GM19324 (cell line): ENCODE results near the gene MTSS2.

Experiments
- ATAC-seq: cut with Tn5 transposase; IDR thresholded peaks from one replicate; pipeline ENCODE4 v1.9.1; 2021; ENCODE audit warnings: mild to moderate bottlenecking, moderate library complexity; ENCODE audit not compliant: unreplicated experiment, low FRiP score

Gene MTSS2, protein sequence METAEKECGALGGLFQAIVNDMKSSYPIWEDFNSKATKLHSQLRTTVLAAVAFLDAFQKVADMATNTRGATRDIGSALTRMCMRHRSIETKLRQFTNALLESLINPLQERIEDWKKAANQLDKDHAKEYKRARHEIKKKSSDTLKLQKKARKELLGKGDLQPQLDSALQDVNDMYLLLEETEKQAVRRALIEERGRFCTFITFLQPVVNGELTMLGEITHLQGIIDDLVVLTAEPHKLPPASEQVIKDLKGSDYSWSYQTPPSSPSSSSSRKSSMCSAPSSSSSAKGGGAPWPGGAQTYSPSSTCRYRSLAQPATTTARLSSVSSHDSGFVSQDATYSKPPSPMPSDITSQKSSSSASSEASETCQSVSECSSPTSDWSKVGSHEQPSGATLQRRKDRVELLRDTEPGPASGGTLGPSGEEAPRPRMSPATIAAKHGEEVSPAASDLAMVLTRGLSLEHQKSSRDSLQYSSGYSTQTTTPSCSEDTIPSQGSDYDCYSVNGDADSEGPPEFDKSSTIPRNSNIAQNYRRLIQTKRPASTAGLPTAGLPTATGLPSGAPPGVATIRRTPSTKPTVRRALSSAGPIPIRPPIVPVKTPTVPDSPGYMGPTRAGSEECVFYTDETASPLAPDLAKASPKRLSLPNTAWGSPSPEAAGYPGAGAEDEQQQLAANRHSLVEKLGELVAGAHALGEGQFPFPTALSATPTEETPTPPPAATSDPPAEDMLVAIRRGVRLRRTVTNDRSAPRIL

DNA sequence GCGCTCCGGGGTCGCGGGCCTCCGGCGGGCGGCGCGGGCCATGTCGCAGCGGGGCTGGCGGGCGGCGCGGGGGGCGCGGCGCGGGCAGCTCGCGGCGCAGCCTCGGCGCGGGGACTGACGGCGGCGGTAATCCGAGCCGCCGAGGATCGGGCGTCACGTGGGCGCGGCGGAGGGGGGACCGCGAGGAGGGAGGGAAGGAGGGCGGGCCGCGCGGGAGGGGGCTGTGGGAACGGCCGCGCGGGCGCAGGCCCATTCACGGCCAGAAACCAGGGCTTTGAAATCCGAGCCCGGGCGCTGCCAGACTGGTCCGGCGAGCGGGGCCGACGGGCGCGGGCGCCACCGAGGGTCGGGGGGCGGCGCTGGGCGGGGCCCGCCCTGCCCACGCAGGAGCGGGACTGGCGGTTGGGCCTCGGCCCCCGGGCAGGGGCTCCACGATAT lies at the start of gene MTSS2:
MTSS2 (minus strand) TSS at position 116 of the 438 bp plus-strand sequence. CDS start 262 bp downstream, outside the sequence.
- no peak for ATAC-seq

DNA sequence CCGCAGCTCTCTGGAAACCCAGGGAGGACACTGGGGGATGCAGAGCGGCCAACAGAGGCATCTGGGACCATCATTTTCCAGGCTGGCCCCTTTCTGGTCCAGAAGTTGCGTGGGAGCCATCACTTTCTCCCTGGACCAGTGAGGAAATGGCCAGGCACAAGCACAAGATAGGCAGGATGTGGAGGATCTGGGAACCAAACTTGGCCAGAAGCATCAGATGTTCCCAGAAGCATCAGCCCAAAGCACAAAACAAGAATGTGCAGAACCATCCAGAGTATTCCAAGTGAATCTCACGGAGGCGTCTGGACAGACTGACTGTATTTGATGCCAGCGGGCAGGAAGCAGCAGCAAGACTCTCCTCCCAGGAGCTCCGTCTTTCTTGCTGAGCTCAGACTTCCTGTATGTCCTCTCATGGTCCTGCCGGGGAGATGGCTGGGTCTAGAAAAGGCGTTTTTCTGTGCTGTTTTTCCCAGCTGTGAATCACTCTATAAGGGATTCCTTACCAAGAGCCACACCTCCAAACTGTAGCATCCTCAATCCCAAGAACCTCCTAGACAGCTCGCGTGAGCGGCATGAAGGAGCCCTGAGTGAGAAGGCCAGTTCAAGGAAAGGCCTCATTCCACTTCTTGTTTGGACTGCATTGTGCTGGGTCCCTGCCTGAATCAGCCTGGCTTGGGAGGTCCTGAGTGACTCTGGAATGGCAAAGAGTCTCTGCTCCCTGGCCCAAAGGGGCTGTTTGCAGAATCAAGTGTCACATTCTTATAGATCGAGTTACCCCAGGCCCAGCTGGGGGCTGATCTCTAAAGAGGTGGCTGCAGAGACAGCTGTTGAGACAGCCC lies 49.5 kb upstream of the MTSS2 start:
- ATAC-seq: no peak

DNA sequence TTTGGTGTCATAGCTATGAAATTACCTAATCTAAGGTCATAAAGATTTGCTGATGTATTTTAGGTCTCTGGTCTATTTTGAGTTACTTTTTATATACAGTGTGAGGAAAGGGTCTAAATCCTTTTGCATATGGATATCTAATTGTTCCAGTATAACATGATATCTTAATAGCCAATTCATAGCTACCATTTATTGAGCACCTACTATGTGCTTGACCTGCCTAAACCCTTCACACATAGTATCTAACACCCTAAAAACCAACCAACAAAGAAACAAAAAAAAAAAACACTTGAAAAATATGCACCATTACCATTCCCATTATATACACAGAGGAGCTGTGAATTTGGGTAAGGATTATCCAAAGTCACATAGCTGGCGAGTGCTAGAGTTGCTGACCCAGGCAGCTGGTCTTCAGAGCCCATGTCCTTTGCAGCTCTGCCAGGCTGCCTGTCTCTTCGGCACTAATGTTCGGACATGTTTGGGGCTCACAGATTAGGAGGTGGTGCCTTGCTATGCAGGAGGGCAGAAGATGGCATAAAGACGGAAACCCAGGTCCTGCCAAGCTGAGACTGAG lies 48.8 kb upstream of the MTSS2 start:
- no peak for ATAC-seq

DNA sequence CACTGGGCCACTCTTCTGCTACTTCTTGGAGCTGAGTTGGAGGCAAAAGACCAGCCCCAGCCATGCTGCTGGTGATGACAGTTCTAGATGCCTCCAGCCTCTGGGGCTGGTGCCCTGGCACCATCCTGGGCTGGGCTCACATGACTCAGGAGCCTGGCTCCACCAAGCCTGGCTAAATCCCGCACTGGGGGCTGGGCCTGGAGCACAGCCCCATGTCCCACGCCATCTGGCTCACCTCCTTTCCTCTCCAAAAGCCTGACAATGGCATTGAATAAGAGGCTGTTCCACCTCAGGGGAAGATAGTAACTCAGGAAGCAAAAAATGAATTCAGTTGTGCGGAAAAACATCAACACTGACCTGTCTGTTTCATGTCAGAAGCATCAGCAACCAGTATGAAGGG lies 45.1 kb upstream of the MTSS2 start:
- ATAC-seq: no peak

DNA sequence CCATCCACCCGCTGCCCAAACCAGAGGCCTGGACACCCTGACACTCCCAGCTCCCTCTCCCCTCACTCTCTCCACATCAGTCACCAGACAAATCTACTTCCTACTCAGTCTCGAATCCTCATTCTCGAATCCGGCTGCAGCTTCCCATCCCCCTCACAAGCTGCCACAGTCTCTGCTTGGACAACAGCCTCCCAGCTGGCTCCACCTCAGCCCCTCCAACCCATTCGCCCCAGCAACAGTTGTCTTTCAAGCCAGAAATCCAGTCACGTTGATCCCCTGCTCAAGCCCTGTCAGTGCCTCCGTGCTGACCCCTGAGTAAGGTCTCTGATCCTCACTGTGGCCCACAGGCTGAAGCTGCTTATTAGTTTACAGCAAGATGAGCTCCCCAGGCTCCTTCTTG lies 44.2 kb upstream of the MTSS2 start:
- ATAC-seq: no peak

DNA sequence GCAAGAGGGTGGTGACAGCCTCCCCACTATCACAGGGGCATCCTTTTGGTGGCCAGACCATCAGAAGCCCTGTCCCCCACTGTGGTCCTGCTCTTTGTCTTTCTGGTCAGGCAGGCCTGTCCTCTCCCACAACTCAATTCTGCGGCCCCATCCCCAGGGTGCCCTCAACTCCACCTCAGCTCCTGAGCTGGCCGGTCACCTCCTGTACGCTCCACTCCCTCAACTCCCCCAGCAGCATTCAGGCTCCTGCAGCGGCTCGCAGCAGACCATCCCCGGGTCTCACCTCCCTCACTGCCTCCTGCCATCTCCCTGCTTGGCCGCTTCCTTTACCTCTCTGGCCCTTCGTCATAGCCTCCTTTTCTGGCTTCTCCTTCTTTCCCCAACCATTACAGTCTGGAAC lies 43.4 kb upstream of the MTSS2 start:
- no peak for ATAC-seq

DNA sequence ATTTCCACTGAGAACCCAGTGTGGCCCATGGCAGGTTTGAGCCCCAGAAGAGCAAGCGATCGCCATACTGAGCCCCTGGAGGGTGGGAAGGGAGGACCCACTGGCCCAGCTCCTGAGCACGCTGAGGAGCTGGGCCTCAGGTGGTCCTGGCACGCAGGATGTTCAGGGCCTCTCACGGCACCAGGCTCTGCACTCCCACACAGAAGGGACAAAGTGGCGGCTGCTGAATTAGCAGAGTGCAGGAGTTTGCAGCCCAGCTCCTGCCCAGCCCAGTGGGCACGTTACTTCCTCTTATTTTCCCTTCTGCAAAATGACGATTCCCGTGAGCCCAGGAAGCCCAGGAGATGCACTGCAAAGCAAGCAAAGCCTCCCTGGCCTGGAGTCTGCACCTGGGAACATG lies 42.3 kb upstream of the MTSS2 start:
- no peak for ATAC-seq

DNA sequence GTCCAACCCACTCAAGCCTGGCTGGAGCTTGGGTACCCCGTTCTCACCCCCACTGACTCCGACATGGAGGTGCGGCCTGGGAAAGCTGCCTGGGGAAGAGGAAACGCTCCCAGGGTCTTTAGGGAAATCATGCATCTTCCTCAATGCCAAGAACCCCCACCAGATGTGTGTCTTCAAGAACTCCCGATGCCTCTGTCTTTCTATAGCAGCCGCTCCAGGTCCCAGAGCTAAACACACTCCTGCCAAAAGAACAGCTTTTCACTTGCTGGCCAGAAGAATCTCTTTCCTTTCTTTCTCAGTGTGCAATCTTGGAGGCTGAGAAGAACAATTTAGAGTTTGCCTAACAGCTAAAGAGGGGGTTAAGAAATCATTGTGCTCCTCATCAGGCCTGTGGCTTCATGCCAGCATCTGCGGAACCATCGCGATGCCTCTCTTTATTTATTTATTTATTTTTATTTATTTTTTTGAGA lies 41.1 kb upstream of the MTSS2 start:
- ATAC-seq: no peak

DNA sequence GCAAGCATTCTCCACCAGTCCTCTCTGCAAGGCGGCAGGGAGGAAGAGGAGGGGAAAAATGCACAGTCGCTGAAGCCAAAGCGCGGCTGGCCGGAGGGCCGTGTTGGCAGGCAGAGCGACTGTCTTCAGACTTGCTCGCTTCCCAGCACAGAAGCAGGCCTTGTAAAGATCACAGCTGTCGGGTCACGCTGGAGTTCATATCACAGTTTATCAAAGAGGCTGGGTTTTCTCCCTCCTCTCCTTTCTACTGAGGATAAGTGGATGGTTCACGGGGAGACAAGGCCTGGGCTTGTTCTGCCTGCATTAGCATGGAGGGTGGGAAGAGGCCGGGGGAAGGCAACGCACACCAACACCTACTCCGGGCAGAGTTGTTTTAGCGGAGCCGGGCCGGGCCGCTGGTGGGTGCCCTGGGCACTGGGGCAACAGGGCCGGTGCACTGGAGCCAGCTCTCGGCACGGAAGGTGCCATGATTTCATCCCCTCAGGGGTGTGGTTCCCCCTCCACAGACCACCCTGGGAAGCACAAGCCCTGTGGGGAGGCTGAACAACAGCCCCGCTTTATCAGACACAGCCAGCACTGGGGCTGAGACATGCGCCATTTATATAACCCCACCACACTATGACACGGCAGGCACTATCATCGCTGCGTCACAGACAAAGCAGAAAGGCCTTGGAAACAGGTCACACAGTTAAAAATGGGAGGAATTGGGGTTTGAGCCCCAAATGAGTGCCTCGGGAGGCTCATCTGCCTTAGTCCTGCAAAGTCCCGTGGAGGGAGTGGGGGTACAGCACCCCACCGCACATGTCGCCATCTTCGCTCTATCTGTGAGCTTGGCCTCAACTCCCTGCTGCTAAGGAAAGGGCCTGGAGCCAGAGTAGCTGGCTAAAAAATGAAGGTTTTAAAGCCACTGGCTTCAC lies 40.3 kb upstream of the MTSS2 start:
- no peak for ATAC-seq

DNA sequence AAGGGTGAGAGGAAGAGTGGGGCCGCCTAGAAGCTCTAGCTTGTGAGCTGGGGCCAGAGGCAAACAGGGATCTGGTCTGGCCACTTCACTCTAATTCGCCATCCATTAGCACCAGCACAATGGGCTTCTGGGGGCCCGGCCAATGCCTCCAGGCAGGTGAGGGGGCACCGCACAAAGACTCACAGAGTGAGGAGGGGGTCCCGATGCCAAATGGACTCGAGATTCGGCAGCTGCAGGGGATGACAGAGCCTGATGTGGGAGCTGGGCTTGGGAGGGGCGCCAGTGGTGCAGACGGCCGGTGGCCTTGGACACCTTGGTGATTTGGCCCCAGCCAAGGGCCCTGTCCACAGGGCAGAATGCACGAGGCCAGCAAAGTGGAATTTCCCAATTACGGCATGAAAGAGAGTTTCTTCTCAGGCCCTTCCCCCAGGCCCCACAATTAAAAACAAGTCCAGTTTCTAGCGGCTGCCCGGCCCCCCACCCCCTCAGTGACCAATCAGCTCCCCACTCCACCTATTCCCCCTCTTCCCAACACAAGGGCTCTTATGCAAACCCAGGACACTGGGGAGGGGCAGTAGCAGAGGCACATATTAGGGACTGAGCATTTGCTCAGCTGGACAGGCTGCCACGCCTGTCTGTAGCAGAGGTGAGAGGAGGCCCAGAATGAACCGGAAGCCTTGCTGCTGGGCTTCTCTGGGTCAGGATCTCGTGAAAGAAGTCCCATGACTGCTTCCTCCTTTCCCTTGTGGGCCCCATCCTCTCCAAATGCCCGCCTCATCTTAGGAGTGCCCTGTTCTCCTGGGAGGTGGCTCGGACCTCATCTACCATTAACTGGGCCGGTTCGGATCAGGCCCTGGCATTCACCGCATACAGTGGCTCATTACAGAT lies 39.4 kb upstream of the MTSS2 start:
- no peak for ATAC-seq

DNA sequence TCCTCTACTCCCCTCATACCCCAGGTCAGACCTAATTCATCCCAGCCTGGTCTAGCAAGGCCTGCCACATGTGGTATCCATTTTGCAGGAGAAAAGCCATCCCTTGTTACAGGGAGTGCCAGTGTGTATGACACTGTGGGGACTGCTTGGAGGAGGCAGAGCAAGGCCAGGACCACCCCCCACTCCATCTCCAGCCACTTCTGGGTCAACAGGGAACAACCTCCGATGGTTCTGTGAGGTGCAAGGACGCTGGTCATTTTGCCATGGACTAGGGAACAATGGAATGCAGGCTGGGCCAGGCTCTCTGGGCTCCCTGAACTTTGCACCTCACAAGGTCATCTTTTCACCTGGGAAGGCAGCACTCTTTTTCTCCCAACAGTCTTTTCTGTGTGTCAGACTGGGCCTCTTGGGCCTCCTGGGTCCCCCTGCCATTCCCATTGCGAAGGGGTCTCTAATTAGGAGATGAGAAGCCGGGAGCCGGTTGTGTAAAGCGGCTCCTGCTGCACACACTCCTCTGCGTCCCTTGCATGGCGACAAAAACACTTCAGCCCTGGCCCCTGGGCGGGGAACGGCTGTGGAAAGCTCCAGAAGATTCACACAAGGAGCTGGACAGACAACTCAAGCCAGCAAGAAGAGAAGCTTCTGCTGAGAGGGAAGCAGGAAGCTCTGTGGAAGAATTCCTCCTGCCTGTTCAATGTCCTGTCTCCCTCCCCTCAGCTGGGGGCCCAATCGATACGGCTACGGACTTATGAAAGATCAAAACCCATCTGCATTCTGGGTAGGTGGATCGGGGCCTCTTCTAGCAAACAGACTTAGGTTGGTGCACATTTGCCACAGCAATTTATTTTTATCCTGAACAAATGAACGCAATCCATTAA lies 38.5 kb upstream of the MTSS2 start:
- no peak for ATAC-seq

DNA sequence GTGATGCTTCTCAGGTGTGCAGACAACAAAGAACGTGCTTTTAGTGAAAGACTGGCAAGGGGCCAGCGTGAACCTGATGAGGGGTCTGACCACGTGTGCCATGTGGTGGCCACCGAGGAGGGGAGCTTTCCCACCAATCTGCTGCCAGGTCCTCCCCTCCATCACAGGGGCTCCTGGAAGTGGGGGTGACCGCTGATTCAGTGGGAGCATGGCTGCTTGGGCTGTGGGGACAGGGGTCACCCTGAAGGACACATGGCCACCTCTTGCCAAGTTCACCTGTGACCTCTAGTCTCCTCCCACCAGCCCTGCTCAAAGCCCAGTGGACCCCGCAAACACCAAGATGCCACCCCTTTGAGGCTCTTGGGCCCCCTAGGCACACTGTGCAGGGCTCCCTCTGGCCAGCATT lies 37.9 kb upstream of the MTSS2 start:
- ATAC-seq: no peak

DNA sequence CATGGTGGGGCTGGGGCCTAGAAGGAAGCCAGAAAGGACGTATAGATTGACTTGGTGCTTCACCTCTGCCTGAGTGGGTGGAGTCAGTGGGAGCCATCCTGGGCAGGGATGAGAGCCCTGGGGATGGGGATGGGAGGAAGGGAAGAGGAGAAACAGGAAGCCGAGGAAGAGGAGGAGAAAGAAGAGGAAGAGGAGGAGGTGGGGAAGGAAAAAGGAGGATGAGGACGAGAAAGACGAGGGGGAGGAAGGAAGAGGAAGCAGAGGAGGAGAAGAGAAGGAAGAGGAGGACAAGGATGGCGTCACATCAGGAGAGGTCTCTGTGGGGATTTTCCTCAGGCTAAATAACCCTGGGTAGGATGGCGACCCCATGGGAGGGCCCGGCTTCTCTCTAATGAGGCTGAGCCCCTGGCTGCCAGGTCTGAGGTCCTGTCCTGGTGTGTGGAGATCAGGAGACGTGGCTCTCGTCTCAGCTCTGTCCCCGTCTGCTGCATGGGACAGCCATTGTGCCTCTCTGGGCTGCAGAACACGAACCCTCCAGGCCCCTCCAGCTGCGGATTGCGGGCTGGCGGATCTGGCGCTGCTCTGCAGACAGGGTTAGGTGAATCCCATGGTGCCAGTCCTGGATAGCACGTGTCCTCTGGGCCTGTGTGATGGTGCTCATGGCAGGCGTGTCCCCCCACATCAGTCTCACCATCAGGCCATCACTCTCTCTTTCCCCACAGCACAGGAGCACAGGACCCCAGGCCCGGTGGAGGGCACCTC lies 35.5 kb upstream of the MTSS2 start:
- ATAC-seq: no peak

DNA sequence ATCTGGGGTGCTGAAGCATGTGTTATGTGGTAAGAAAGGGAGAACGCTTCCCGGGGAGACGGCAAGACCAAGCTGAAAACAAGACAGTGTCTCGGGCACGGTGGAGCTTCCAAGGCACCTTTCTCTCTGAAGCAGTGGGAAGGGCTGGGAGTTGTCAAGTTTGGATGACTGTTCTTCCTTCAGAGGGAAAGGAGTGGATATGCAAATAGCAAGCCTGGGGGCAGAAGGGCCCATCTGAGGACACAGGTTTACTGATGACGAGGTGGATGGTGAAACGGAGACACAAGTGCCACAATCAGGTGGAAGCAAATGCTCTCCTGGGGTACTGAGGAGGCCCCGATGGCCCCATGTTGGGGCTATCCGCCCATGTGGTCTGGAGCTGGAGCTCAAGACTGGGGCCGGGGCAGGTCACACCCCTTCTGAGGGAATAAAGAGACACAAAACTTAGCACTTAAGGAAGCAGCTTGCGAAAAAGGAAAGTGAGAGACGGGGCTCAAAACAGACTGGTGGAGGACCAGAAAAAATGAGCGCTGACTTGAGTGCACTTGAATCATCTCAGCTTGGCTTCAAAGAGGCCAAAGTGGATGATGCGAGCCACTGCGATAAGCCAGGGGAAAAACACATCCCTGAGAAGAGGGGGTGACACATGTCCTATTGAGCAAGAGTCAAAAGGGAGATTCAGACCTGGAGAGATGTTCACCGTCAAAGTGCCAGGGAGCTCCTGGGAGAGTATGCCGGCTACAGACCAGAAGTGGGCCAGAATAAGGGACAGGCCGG lies 34.8 kb upstream of the MTSS2 start:
- ATAC-seq: no peak

DNA sequence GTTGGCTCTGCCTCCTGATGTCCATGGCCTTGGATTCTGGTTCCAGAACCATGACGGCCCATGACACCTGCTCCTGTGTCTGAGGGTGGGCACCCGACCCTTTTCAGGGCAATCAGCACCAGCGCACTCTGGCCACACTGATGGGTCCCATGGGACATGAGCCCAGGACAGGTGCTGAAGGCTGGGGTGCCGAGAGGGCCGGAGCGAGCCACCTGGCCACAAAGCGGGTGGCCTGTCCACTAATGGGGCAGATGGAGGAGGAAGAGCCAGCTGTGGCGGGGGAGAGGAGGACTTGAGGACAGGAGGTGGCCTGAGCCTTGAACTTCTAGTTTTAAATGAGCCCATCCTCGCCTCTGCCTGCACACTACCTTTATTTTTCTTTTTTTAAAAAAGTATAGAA lies 31.2 kb upstream of the MTSS2 start:
- ATAC-seq: no peak

DNA sequence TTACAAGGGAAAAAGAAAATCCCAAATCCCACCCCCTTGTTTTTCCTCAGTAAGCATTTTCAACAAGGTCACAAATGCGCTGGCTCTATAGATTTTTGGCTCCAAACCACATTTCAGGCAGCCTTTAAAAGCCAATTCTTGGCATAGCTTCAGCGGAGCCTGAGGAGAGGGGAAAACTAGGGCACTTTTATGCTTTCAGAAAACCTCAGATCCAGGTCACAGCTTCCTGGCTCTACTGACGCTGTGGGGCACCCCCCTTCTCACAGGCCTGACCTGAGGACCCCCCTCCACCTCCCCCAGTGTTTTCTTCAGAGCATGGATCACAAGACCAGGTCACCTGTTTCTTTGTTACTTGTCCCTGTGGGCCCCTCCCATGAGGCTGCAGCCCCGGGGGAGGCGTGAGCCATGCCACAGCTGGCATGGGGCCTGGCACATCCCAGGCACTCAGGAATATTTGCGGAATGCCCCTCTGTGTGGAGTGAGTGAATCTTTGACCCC lies 30.1 kb upstream of the MTSS2 start:
- no peak for ATAC-seq
